Measurements from ENCODE around the gene TRABD2A.
"Not testable (repeated sequence)": the region's sequence is repeated elsewhere in the genome, so short reads cannot be mapped to it uniquely, and the experiment has no call there.

Gene TRABD2A

DNA sequence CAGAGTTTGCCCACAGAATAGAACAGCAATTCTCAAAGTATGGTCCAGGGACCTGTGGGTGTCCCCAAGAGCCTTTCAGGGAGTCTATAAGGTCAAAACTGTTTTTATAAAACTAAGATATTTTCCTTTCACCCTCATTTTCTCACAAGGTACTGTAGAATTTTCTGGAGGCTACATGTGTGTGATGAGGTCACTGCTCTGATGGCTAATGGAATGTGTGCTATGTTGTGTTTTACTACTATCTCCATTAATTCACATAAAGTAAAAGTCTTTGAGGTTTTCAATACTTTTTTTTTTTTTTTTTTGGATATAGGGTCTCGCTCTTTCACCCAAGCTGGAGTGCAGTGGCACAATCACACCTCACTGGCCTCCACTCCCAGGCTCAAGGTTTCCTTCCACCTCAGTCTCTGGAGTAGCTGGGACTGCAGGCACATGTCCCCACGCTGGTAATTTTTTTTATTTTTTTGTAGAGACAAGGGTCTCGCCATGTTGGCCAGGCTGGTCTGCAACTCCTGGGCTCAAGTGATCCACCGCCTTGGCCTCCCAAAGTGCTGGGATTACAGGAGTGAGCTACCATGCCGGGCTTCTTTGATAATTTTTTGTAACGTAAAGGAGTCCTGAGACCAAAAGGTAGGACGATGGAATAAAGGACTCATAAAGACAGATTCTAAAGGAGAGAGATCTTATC is 1.8 kb downstream of the TRABD2A start:
- H3K27ac Mint-ChIP-seq, result peak overlapping the region; percentile 97
- no peaks in the 10 kb centered on the region for H3K9me3 Mint-ChIP-seq
- peak overlapping the region; percentile 96 for H3K4me3 Mint-ChIP-seq
- H3K36me3 Mint-ChIP-seq (ENCODE audit: low read depth), result peaks cover 24% of the 10 kb centered on the region
- no peak for ATAC-seq
- DNase-seq, result no peak
- H3K27me3 Mint-ChIP-seq, result no peaks in the 10 kb centered on the region
- H3K4me1 Mint-ChIP-seq, result peaks cover 75% of the 10 kb centered on the region

DNA sequence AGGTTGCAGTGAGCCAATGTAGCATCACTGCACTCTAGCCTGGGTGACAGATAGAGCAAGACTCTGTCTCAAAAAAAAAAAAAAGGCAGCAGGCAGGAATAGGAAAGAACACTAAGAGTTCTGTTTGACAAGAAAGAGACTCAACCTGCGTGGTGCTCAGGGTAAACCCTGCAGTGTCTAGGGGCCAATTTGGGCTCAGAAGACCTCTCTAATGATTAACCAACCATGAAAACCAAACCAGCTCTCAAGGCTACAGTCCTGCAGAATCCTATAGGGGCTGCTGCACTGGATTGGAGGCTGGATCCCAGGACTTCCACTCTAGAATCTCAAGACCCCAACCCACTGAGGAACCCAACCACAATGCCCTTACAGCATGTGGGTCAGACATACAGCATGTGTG is 2.4 kb downstream of the TRABD2A start:
- peaks cover 78% of the 10 kb centered on the region for H3K4me1 Mint-ChIP-seq
- ATAC-seq (no peak), DNase-seq (no peak)
- peaks cover 25% of the 10 kb centered on the region for H3K36me3 Mint-ChIP-seq (ENCODE audit: low read depth)
- H3K9me3 Mint-ChIP-seq, result no peaks in the 10 kb centered on the region
- peak overlapping the region; percentile 97 for H3K27ac Mint-ChIP-seq
- no peaks in the 10 kb centered on the region for H3K27me3 Mint-ChIP-seq
- H3K4me3 Mint-ChIP-seq, result peak overlapping the region; percentile 96

DNA sequence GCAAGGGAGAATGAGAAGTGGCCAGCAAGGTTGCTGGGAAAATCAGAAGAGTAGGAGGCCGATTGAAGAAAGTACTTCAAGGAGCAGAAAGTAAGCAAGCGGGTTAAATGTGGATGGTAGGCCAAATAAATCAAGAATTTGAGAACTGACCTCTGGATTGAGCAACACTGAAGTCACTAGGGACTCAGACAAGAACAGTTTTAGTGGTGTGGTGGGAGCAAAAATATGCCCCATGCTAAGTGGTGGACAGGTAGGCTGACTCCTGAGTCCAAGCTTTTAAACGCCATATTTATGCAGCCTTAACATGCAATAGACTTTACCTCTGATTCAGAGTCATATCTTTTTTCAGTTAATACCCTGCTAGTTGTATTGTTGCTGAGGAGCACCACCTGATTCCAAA is 4.5 kb downstream of the TRABD2A start:
- H3K4me1 Mint-ChIP-seq, result peaks cover 75% of the 10 kb centered on the region
- no peak for DNase-seq
- no peak for ATAC-seq
- H3K9me3 Mint-ChIP-seq, result no peaks in the 10 kb centered on the region
- H3K36me3 Mint-ChIP-seq (ENCODE audit: low read depth), result peaks cover 30% of the 10 kb centered on the region
- peak overlapping the region; percentile 96 for H3K4me3 Mint-ChIP-seq
- H3K27ac Mint-ChIP-seq, result peak overlapping the region; percentile 97
- no peaks in the 10 kb centered on the region for H3K27me3 Mint-ChIP-seq

DNA sequence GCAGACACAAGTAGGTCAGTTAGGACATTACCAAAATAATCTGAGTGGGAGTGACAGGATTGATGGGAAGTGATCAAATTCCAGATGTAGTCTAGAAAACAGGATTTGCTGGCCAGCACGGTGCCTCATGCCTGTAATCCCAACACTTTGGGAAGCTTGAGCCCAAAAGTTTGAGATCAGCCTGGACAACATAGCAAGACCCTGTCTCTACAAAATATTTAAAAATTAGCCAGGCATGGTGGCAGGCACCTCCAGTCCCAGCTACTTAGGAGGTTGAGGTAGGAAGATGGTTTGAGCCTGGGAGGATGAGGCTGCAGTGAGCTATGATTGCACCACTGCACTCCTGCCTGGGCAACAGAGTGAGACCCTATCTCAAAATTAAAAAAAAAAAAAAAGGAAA is 5.3 kb downstream of the TRABD2A start:
- Mint-ChIP-seq H3K4me1 (peaks cover 78% of the 10 kb centered on the region), H3K27ac (peak overlapping the region; percentile 97), H3K36me3 (ENCODE audit: low read depth) (peaks cover 31% of the 10 kb centered on the region), H3K4me3 (peak overlapping the region; percentile 41)
- not testable (repeated sequence) for H3K27me3 Mint-ChIP-seq, DNase-seq, ATAC-seq, H3K9me3 Mint-ChIP-seq

DNA sequence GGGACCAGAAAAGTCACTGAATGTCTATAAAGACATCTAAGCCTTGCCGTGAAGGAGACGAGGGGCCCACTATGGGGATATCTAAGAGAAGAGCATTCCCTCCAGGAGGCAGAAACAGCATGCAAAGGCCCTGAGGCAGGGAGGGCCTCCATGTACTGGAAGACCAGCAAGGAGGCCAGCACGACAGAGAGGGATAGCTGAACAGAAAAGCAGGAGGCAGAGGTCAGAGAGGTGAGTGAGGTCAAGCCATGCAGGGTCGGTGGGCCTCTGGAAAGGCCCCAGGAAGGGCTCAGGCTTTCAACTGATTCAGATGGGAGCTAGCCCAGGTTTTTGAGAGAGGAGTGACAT is 5.7 kb downstream of the TRABD2A start:
- Mint-ChIP-seq H3K9me3 (no peaks in the 10 kb centered on the region), H3K27me3 (no peaks in the 10 kb centered on the region), H3K4me3 (peak overlapping the region; percentile 41), H3K4me1 (peaks cover 83% of the 10 kb centered on the region), H3K27ac (peak overlapping the region; percentile 90), H3K36me3 (ENCODE audit: low read depth) (peaks cover 35% of the 10 kb centered on the region)
- ATAC-seq, result no peak
- DNase-seq, result no peak

DNA sequence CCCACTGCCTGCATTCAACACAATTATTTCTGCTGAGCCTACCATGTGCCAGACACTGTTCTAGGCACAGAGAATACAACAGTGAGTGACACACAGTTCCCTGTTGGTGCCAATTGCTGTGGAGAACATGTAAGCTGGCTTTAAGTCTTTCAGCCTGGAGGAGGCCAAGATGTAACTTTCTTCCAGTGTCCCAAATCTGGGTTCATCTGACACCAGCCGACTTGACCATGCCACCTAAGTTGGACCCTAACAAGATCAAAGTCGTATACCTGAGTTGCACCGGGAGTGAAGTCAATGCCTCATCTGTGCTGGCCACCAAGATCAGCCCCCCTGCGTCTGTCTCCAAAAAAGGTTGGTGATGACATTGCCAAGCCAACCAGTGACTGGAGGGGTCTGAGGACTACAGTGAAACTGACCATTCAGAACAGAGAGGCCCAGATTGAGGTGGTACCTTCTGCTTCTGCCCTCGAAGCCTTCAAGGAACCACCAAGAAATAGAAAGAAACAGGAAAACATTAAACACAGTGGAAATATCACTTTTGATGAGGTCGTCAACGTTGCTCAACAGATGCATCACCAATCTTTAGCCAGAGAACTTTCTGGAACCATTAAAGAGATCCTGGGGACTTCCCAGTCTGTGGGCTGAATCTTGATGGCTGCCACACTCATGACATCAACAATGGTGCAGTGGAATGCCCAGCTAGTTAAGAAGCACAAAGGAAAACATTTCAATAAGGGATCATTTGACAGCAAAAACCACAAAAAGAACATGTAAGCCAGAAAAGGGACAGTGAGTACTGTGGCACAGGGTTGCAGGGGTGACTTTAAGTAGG is 6.3 kb downstream of the TRABD2A start:
- peaks cover 39% of the 10 kb centered on the region for H3K36me3 Mint-ChIP-seq (ENCODE audit: low read depth)
- DNase-seq (no peak), ATAC-seq (peak; percentile 45)
- H3K4me3 Mint-ChIP-seq, result peak overlapping the region; percentile 41
- H3K9me3 Mint-ChIP-seq, result no peaks in the 10 kb centered on the region
- H3K4me1 Mint-ChIP-seq, result peaks cover 86% of the 10 kb centered on the region
- H3K27me3 Mint-ChIP-seq, result no peaks in the 10 kb centered on the region
- peak overlapping the region; percentile 90 for H3K27ac Mint-ChIP-seq

DNA sequence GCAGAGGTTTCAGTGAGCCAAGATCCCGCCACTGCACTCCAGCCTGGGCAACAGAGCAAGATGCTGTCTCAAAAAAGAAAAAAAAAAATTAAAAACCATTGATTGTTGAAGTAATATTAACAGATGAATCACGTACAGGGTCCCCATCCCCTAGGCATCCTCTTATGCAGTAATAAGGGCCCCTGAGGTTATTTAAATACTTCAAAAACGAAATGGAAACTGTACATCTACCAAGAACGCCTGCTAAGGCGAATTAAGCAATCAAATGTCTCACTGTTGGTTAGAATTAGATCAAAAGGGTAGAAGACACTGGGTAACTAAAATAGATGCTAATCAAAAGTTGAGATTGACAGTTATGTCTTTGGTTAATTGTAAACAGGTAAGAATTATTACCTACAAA is 7.5 kb downstream of the TRABD2A start:
- ATAC-seq (peak; percentile 63), DNase-seq (no peak)
- Mint-ChIP-seq H3K36me3 (ENCODE audit: low read depth) (peaks cover 43% of the 10 kb centered on the region), H3K4me1 (peaks cover 82% of the 10 kb centered on the region), H3K4me3 (peak overlapping the region; percentile 27), H3K9me3 (no peaks in the 10 kb centered on the region), H3K27ac (peak overlapping the region; percentile 90), H3K27me3 (no peaks in the 10 kb centered on the region)

DNA sequence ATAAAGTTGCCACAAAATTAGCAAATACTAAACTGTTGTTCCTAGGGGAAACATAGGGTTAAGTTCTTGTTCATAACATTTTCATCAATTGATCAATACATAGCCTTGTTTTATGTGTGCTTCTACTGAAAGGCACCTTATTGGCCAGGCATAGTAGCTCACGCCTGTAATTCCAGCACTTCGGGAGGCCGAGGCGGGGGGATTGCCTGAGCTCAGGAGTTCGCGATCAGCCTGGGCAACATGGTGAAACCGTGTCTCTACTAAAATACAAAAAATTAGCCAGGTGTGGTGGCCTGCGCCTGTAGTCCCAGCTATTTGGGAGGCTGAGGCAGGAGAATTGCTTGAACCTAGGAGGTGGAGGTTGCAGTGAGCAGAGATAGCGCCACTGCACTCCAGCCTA is 8.2 kb downstream of the TRABD2A start:
- not testable (repeated sequence) for ATAC-seq
- peak overlapping the region; percentile 30 for H3K27ac Mint-ChIP-seq
- H3K4me1 Mint-ChIP-seq, result peaks cover 80% of the 10 kb centered on the region

DNA sequence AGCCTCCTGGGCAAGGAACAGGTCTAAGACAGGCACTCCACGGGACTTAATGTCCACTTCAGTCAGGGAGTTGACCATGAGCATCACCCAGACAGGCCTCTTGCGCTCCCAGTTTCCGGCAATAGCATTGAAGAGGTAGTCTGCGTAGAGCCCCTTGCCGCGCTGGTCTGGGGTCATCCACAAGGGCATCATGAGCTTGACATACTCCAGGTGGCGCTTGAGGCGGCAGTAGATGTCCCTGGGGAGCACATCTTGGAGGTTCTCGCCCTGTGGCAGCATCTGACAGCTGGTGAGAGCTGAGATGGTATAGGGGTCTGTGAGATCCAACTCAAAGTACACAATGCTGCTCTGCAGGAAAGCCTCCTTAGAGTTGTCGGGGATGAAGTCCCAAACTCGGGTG is 10.6 kb downstream of the TRABD2A start:
- H3K27ac Mint-ChIP-seq, result peak overlapping the region; percentile 7
- peaks cover 79% of the 10 kb centered on the region for H3K4me1 Mint-ChIP-seq
- no peak overlapping the region for H3K4me3 Mint-ChIP-seq
- H3K9me3 Mint-ChIP-seq, result no peaks in the 10 kb centered on the region
- ATAC-seq (no peak), DNase-seq (no peak)
- peaks cover 41% of the 10 kb centered on the region for H3K36me3 Mint-ChIP-seq (ENCODE audit: low read depth)
- no peaks in the 10 kb centered on the region for H3K27me3 Mint-ChIP-seq

More for the DNA sequence above, 8.2 kb downstream of the TRABD2A start:
- not testable (repeated sequence) for DNase-seq, H3K27me3 Mint-ChIP-seq, H3K9me3 Mint-ChIP-seq, H3K4me3 Mint-ChIP-seq
- H3K36me3 Mint-ChIP-seq (ENCODE audit: low read depth), result peaks cover 47% of the 10 kb centered on the region

DNA sequence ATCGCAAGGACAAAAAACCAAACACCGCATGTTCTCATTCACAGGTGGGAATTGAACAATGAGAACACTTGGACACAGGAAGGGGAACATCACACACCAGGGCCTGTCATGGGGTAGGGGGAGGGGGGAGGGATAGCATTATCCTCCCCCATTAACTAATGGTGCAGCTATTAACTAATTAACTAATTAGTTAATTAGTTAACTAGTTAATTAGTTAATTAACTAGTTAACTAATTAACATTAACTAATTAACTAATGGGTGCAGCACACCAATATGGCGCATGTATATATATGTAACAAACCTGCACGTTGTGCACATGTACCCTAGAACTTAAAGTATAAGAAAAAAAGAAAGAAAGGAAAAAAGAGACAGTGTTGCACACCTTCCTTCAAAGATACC is 12.6 kb downstream of the TRABD2A start:
- not testable (repeated sequence) for H3K27ac Mint-ChIP-seq, H3K4me3 Mint-ChIP-seq, H3K9me3 Mint-ChIP-seq, H3K27me3 Mint-ChIP-seq, ATAC-seq, DNase-seq
- peaks cover 30% of the 10 kb centered on the region for H3K36me3 Mint-ChIP-seq (ENCODE audit: low read depth)
- H3K4me1 Mint-ChIP-seq, result peaks cover 76% of the 10 kb centered on the region

DNA sequence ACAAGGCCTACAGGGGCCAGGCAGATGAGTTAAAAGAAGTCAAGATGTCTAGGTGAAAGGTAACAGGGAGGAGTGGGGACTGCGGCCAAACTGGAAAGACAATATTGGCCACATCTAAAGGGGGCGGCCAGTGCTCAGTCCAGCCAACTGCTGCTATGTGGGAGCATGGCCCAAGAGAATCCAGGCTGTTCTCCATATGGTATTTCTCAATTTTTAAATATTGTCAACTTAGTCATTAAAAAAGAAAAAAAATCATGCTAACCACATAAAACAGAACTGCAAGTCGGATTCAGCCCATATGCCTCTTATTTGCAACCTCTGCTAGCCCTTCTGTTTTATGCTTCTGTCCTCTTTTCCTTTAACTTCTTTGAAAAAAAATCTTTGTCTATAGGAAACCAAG is 14.8 kb downstream of the TRABD2A start:
- Mint-ChIP-seq H3K9me3 (no peaks in the 10 kb centered on the region), H3K27me3 (no peaks in the 10 kb centered on the region), H3K4me3 (no peak overlapping the region), H3K27ac (peak overlapping the region; percentile 25), H3K36me3 (ENCODE audit: low read depth) (peaks cover 28% of the 10 kb centered on the region), H3K4me1 (peaks cover 83% of the 10 kb centered on the region)
- ATAC-seq, result no peak
- no peak for DNase-seq

DNA sequence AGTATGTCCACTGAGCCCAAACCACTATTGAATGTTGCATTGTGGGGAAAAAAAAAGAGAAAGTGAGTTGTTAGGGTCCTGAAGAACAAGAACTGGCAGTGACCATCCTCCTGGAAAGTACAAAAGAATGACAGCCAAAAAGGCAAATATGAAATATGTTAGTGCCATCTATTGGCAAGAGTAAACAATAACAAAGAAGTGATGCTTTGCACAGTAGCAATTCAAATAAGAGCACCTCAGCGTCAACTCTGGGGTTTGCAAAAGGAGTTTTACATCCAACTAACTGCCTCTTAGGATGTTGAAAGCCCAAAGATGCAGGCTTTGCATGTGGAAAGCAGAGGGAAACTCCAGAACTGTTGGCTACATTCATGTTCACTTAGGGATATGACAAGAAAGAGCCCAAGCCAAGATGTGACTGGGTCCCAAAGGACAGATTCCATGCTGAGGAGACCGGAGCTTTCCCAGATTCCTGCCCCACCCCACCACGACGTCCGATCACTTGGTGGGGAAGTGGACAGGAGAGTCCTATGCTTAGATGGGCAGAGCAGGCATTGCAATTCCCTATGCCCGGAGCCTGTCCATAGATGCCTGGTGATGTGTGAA is 15.6 kb downstream of the TRABD2A start:
- Mint-ChIP-seq H3K27ac (peak overlapping the region; percentile 59), H3K4me3 (peak overlapping the region; percentile 9), H3K27me3 (no peaks in the 10 kb centered on the region), H3K9me3 (no peaks in the 10 kb centered on the region), H3K36me3 (ENCODE audit: low read depth) (peaks cover 24% of the 10 kb centered on the region), H3K4me1 (peaks cover 82% of the 10 kb centered on the region)
- DNase-seq (no peak), ATAC-seq (no peak)

DNA sequence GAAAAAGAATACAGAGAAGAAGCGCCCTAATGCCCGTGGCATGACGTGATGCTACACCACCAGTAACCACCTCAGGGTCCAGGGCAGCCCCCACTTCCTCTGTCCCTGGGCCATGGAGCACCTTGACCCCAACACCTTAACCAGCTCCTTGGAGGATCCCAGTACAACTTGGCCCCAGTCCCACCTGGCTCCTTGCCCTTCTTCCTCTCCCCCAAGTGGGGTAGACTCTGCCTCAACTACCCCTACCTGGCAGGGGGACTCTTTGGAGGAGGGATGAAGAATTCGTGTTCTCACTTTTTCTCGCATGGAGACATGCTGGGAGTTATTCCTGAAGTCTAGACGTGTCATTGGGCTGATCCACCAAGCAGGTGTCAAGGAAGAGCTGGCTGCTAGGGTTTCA is 18.9 kb downstream of the TRABD2A start:
- ATAC-seq (no peak), DNase-seq (no peak)
- peaks cover 11% of the 10 kb centered on the region for H3K36me3 Mint-ChIP-seq (ENCODE audit: low read depth)
- H3K4me3 Mint-ChIP-seq, result no peak overlapping the region
- peak overlapping the region; percentile 84 for H3K27ac Mint-ChIP-seq
- peaks cover 90% of the 10 kb centered on the region for H3K4me1 Mint-ChIP-seq
- H3K27me3 Mint-ChIP-seq, result no peaks in the 10 kb centered on the region
- H3K9me3 Mint-ChIP-seq, result no peaks in the 10 kb centered on the region

DNA sequence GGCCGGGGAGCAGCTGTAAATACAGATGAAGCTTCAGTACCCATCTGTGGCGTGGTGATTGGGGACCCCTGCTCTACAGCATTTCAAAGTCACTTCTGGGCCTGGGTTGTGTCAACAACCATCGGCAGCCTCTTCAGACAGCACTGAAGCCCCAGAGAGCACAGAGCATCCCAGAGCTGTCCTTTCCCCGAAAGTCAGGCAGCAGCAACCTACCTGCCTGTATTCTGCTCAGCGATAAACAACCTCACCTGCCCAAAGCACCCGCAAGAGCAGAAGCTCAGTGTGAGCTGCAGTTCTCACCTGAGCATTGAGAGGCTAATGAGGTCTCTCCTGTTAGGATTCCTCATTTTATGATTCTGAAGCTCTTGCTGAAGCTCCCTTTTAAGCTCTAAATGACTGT is 19.3 kb downstream of the TRABD2A start:
- DNase-seq (no peak), ATAC-seq (no peak)
- Mint-ChIP-seq H3K27me3 (no peaks in the 10 kb centered on the region), H3K36me3 (ENCODE audit: low read depth) (peaks cover 14% of the 10 kb centered on the region), H3K4me1 (peaks cover 90% of the 10 kb centered on the region), H3K27ac (peak overlapping the region; percentile 84), H3K9me3 (no peaks in the 10 kb centered on the region), H3K4me3 (no peak overlapping the region)

DNA sequence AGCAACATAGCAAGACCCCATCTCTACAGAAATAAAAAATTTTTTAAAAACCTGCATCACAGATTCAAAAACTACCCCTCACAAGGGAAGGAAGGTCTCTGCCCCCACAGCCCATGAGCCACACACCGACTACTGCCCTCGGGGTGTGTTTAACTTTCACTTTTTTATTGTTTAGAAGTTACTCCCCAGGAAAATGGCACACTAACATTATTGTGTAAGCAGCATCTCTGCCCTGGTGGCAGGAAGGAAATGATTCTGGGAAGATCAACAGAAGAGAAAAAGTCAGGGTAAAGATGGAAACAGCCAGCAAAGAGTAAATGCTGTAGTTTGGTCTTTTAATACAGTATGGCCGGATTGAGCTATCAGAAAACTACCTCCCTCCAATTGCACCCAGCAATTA is 21.9 kb downstream of the TRABD2A start:
- Mint-ChIP-seq H3K4me1 (peaks cover 89% of the 10 kb centered on the region), H3K27ac (peak overlapping the region; percentile 50), H3K36me3 (ENCODE audit: low read depth) (peaks cover 25% of the 10 kb centered on the region), H3K27me3 (no peaks in the 10 kb centered on the region), H3K9me3 (no peaks in the 10 kb centered on the region), H3K4me3 (peak overlapping the region; percentile 1)
- DNase-seq, result no peak
- ATAC-seq, result no peak

Data from activated naive CD8-positive, alpha-beta T cell treated with anti-CD3 and anti-CD28 coated beads, Interleukin-2, amount 50 U/mL, for 24 hours (primary cell).